IPS-18a (cell line): ENCODE measurements around the gene TNS1.

ENCODE experiments used
- H3K27ac ChIP-seq: one replicate; pipeline ENCODE4 v1.5.1; 2013; ENCODE audit warnings: low read length
- H3K27me3 ChIP-seq: one replicate; pipeline ENCODE4 v1.6.1; 2013; ENCODE audit warnings: mild to moderate bottlenecking, low read length; ENCODE audit not compliant: control insufficient read depth, insufficient read depth
- H3K36me3 ChIP-seq: one replicate; pipeline ENCODE4 v1.6.1; 2013; ENCODE audit warnings: low read depth, low read length; ENCODE audit not compliant: control insufficient read depth
- H3K4me1 ChIP-seq: one replicate; pipeline ENCODE4 v1.6.1; 2013; ENCODE audit warnings: low read depth, low read length; ENCODE audit not compliant: control insufficient read depth
- H3K4me3 ChIP-seq: one replicate; pipeline ENCODE4 v1.5.1; 2013; ENCODE audit warnings: low read length
- H3K9ac ChIP-seq: one replicate; pipeline ENCODE4 v1.6.1; 2013; ENCODE audit warnings: mild to moderate bottlenecking, low read length, moderate library complexity
- H3K9me3 ChIP-seq: one replicate; pipeline ENCODE4 v1.6.1; 2013; ENCODE audit warnings: low read depth, low read length; ENCODE audit not compliant: control insufficient read depth

TNS1 gene

DNA sequence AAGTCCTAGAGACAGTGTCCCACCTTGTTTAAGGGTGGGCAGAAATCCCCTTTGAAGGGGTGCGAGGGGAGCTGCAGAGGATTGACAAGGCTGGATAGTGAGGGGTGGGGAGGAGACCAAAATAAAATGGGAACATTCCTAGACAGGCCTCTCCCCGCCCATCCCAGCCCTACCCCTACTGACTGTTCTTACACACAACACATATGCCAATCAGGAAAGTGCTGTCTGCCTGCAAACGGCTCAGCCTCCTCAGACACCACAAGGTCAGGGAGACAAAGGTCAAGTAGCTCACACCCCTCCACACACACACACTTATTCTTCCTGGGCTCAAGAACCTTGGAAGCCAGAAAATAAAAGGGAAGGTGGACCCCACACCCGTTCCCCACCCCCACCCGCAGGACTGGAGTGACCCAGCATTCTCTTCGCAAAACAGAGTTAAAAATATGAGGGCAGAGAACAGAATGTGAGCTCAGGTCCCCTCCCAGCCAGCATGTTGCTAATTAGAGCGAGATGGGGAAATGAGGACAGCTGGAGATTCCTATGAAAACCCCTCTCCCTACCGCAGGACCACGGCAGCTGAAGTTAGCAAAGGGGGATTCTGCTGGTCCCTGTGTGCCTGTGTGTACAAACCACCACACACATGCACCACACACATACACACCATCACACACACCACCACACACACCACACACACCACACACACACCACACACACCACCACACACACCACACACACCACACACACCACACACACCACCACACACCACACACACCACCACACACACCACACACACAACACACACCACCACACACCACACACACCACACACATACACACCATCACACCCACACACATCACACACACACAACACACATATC is 197.8 kb downstream of the TNS1 start:
- H3K9ac ChIP-seq = no peak overlapping the region
- no peaks in the 10 kb centered on the region for H3K36me3 ChIP-seq
- no peaks in the 10 kb centered on the region for H3K4me1 ChIP-seq
- H3K27ac ChIP-seq = no peak overlapping the region
- no peaks in the 10 kb centered on the region for H3K27me3 ChIP-seq
- no peaks in the 10 kb centered on the region for H3K9me3 ChIP-seq
- H3K4me3 ChIP-seq = no peak overlapping the region

DNA sequence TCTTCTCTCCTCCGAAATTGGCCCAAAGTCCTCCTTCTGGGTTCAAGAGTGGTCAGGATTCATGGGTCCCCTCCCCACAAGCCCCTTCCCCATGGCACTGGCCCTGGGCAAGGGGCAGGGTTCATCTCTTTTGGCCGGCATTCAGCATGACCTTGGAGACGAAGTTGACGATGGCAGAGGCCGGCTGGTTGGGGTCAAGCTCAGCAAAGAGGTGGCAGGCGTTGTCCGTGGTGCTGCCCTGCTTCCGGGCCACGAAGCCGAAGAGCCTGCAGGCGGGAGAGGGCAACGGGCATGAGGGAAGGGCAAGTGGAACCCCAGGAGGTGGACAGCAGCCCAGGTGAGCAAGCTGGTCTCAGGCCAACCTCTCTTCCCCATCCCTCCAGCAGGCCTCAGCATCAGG is 198.5 kb downstream of the TNS1 start:
- no peaks in the 10 kb centered on the region for H3K27me3 ChIP-seq
- H3K4me3 ChIP-seq = no peak overlapping the region
- H3K36me3 ChIP-seq = no peaks in the 10 kb centered on the region
- H3K9ac ChIP-seq = no peak overlapping the region
- H3K27ac ChIP-seq = no peak overlapping the region
- no peaks in the 10 kb centered on the region for H3K9me3 ChIP-seq
- H3K4me1 ChIP-seq = no peaks in the 10 kb centered on the region

DNA sequence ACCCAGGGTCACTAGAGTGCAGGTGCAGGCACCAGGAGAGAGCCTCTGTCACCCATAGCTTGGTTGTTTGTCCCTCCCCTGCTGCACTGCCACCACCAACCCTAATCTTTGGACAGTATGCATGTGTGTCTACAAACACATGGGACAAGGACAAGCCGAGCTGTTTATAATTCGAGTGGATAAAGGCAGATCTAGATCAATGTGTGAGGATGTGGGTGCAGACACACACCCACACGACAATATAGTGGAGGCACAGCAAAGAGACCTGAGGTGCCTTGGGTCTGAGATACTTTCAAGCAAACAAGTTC is 199.2 kb downstream of the TNS1 start:
- Histone ChIP-seq H3K27me3 (no peaks in the 10 kb centered on the region), H3K27ac (no peak overlapping the region), H3K9ac (no peak overlapping the region), H3K4me1 (no peaks in the 10 kb centered on the region), H3K4me3 (no peak overlapping the region), H3K9me3 (no peaks in the 10 kb centered on the region), H3K36me3 (no peaks in the 10 kb centered on the region)

DNA sequence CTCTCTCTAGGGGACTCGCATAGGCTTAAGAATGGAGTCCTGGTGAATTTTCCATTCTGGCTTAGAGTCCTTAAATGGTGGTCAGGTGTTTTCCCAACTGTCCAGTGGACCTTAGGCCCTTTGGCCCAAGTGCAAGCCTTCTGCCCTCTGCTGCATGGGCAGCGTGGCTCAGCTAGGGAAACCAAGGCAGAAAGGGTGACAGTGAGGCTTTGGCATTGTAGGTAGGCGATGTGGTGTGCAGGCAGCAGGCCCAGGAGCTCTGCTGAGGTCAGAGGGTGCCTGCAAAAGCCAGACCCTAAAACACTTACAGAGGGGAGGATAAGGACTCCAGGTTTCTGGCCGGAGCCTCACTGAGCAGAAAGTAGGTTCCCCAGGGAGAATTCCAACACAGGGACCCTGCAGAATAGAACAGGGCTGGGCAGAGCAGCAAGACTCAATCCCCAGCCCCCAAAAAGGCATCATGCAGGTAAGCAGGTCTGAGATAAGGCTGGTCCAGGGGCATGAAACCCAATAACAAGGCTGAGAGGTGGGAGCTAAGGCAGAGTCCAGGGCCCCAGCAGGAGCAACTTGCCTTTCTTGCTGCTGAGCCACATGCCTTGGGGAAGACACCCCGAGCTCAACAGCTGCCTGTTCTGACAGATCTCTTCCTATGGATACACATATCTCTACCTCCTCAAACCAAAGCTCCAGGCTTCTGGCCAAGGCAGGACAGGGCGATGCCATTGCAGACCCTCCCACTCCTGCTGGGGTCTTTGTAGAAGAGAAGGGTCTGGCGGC is 199.7 kb downstream of the TNS1 start:
- no peaks in the 10 kb centered on the region for H3K27me3 ChIP-seq
- no peak overlapping the region for H3K27ac ChIP-seq
- H3K4me3 ChIP-seq = no peak overlapping the region
- no peaks in the 10 kb centered on the region for H3K4me1 ChIP-seq
- no peaks in the 10 kb centered on the region for H3K36me3 ChIP-seq
- no peaks in the 10 kb centered on the region for H3K9me3 ChIP-seq
- H3K9ac ChIP-seq = no peak overlapping the region

DNA sequence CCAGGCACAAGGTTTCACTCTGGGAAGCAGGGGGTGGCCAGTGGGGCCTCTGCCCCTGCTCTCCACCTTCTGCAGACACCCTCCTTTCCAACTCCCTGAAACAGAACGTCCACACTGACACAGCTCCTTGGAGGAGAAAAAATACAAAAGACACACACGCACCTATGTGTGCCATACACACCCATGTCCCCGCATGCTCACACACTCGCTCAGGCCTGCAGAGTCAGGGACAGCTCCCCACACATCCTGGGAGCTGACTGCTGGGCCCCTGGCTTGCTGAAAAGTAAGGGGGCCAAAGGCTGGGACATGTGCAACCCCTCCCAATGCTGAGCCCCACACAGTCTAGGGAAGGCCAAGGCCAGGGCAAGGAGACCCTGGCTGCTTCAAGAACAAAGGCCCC is 200.5 kb downstream of the TNS1 start:
- Histone ChIP-seq H3K9ac (no peak overlapping the region), H3K27ac (no peak overlapping the region), H3K4me1 (no peaks in the 10 kb centered on the region), H3K27me3 (no peaks in the 10 kb centered on the region), H3K4me3 (no peak overlapping the region), H3K9me3 (no peaks in the 10 kb centered on the region), H3K36me3 (no peaks in the 10 kb centered on the region)

DNA sequence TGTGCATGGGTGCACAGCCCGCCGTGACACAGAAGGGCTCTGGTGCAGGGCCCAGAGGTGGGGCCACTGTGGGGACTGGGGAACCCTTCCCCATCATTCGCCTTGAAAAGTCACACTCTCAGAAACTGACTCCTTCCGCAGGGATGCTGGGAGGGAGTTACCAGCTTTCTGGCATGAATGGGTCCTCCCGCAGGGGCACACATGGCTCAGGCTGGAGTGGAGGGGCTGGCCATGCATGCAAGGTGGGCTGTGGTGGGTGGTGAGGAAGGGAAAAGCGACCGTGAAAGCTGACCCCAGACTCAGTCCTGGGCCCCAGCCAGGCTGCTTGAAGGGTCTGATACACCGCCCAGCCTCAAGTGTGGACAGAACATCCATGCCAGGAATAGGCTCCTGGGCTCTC is 201.1 kb downstream of the TNS1 start:
- Histone ChIP-seq H3K9me3 (no peaks in the 10 kb centered on the region), H3K4me1 (no peaks in the 10 kb centered on the region), H3K36me3 (no peaks in the 10 kb centered on the region), H3K4me3 (no peak overlapping the region), H3K27ac (no peak overlapping the region), H3K27me3 (no peaks in the 10 kb centered on the region), H3K9ac (no peak overlapping the region)

DNA sequence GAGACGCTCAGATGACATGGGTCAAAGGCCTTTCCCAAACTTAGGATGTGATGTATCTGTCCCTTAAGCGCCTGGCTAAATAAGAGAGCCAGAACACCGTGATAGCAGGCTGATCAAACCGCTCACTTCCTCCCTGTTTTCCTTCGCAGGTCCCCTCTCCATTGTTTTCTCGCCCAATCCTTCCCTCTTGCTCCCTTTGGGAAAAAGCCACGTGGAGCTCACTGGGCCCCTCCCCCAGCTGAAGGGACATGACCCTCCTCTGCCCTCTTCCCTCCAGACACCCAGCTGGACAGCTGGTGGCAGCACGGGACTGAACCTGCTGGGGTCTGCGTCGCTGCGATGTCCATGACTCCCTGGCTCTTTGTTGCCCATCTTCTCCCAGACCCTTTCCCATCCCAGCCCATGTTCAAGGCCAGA is 201.7 kb downstream of the TNS1 start:
- no peaks in the 10 kb centered on the region for H3K9me3 ChIP-seq
- no peak overlapping the region for H3K9ac ChIP-seq
- H3K4me3 ChIP-seq = no peak overlapping the region
- H3K36me3 ChIP-seq = no peaks in the 10 kb centered on the region
- no peaks in the 10 kb centered on the region for H3K27me3 ChIP-seq
- no peaks in the 10 kb centered on the region for H3K4me1 ChIP-seq
- H3K27ac ChIP-seq = no peak overlapping the region

DNA sequence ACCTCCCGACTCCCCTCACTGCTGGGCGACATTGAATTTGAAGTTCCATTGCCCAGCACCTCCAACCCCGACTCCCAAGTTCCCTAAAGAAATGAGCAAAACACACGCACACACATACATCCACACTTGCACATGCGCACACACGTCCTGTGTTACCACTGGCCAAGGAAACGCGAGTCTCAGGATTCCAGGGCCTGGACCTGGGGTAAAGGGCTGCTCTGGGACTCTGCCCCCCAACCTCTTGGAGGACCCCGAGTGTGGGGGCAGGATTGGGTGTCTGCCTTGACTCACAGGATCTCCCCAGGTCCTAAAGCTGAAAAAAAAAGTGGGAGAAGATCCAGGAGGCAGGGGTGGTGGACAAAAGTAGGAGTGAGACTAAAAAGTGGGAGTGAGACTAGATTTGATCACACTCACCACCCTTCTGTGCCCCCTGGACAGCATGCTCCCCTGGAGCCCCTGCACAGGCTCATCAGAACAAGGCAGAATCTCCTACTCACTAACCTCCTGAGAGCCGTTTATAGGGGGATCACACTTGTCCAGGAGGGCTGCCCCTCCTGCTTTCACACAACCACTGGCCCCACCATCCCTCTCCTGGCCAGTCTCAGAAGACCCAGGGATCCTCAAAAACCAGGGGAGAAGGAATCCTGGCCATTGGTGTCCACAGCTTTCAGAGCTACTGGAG is 202.2 kb downstream of the TNS1 start:
- Histone ChIP-seq H3K27ac (no peak overlapping the region), H3K4me3 (no peak overlapping the region), H3K9me3 (no peaks in the 10 kb centered on the region), H3K36me3 (no peaks in the 10 kb centered on the region), H3K9ac (no peak overlapping the region), H3K4me1 (no peaks in the 10 kb centered on the region), H3K27me3 (no peaks in the 10 kb centered on the region)

DNA sequence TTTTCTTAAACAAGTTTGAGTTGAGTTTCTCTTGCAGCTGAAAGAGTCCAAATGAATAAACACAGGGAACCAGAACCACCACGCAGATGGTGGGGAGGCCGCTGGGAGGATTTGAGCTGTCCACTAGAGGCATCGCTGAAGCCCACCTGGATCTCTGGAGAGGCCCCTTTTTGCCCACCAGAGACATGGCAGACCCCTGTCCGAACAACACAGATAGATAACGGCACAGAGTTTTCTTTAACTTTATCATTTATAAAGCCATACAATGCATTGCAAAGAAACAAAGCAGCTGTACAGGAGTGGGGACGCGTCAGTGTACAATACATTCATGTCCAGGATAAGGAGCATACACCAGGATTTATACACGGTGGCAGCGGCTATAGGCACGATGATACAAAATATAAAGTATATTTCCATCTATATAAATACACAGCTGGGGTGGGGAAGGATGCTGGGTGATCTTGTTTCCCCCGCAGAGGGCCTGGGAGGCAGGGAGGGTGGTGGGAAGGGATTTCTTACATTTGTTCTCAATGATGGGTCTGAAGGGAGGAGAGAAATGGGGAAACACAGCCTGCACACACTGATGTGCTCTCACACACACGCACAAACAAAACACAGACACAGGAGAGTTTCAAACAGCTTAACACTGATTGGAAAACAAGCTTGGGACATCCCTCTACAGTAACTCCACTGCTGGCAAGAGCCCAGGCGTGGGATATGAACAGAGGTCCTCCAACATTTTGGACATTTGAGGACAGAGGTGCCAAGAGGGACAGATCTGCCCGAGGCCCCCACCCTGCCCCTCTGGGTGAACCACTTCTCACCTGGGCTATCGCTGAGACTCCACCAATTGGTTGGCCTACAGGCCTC is 203.0 kb downstream of the TNS1 start:
- Histone ChIP-seq H3K9ac (no peak overlapping the region), H3K27ac (no peak overlapping the region)

DNA sequence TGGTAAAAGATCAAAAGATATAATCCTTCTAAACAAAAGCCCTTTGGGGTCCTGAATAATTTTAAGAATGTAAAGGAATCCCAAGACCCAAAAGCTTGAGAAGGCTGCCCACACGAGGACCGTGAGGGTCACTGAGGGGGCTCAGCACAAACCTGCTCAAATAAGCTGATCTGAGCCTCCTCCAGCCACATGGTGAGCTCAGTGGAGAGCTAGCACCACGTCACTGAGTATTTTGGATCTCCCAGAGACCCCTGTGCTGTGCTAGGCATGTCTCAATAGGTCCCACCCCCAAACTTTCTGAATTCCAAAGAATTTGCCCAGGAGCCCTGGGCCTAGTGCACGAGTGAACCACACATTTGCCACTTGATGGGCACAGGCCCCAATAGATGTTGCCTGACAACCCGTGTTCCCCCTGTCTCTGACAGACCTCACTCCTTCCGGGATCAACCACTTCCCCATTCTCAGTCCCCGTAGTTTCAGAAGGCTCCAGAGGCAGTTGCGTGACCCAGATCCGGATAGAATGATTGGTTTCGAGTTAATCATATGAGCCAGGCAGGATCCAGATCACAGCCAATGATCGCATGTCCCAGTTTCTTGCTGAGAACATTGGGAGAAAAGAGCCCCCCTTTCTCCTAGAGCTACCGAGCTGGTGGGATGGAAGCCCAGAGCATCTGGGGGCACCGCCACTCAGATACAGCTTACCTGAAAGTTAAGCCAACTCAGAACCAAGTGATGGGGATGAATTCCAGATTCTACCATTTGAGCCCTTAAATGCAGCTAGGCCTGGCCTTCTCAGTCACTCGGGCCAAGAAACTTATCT is 203.8 kb downstream of the TNS1 start:
- H3K9ac ChIP-seq = no peak overlapping the region
- H3K27me3 ChIP-seq = no peaks in the 10 kb centered on the region
- H3K9me3 ChIP-seq = no peaks in the 10 kb centered on the region
- H3K36me3 ChIP-seq = no peaks in the 10 kb centered on the region
- no peaks in the 10 kb centered on the region for H3K4me1 ChIP-seq
- H3K27ac ChIP-seq = no peak overlapping the region
- no peak overlapping the region for H3K4me3 ChIP-seq

More for the DNA sequence above, 203.0 kb downstream of the TNS1 start:
- H3K4me3 ChIP-seq = no peak overlapping the region
- no peaks in the 10 kb centered on the region for H3K4me1 ChIP-seq
- H3K27me3 ChIP-seq = no peaks in the 10 kb centered on the region
- no peaks in the 10 kb centered on the region for H3K36me3 ChIP-seq
- H3K9me3 ChIP-seq = no peaks in the 10 kb centered on the region
